Neural progenitor cell (in vitro differentiated cells): ENCODE measurements around the gene FBLN2.

Source experiments
- EZH2 ChIP-seq: fragments of 200-600 bp; sonication (generic); IDR thresholded peaks from 2 replicates; pipeline ENCODE4 v1.6.1; 2017; ENCODE audit warnings: antibody characterized with exemption, mild to moderate bottlenecking, moderate library complexity
- EZH2phosphoT487 ChIP-seq: fragments of 200-600 bp; sonication (generic); IDR thresholded peaks from 2 replicates; pipeline ENCODE4 v1.6.1; 2017; ENCODE audit warnings: antibody characterized with exemption
- TF ChIP-seq, protein P1 (sequence below): fragments of 200-600 bp; sonication (generic); IDR thresholded peaks from 2 replicates; pipeline ENCODE4 v1.5.1; 2017; ENCODE audit warnings: antibody characterized with exemption, mild to moderate bottlenecking

DNA sequence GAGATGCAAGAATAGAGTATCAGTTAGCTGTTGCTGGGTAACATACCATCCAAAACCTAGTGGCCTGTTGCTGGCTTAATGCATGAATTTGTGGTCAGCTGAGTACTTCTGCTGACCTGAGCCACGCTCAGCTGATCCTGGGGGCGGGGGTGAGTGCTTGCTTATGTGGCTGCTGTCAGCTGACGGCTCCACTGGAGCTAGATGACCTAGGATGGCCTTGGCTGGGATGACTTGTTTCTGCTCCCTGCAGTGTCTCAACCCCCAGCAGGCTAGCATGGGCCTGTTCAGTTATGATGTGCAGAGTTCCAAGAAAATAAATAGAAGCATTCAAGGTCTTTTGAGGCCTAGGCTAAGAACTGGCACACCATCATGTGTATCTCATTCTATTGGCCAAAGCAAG, 63.9 kb downstream of the FBLN2 start:
- TF ChIP-seq, protein P1, sequence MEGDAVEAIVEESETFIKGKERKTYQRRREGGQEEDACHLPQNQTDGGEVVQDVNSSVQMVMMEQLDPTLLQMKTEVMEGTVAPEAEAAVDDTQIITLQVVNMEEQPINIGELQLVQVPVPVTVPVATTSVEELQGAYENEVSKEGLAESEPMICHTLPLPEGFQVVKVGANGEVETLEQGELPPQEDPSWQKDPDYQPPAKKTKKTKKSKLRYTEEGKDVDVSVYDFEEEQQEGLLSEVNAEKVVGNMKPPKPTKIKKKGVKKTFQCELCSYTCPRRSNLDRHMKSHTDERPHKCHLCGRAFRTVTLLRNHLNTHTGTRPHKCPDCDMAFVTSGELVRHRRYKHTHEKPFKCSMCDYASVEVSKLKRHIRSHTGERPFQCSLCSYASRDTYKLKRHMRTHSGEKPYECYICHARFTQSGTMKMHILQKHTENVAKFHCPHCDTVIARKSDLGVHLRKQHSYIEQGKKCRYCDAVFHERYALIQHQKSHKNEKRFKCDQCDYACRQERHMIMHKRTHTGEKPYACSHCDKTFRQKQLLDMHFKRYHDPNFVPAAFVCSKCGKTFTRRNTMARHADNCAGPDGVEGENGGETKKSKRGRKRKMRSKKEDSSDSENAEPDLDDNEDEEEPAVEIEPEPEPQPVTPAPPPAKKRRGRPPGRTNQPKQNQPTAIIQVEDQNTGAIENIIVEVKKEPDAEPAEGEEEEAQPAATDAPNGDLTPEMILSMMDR: no peak
- TF ChIP-seq EZH2: no peak
- no peak for TF ChIP-seq EZH2phosphoT487
